Measurements from ENCODE around the gene KLRC4.
"Not testable (repeated sequence)": the region's sequence is repeated elsewhere in the genome, so short reads cannot be mapped to it uniquely, and the experiment has no call there.

Gene KLRC4, protein sequence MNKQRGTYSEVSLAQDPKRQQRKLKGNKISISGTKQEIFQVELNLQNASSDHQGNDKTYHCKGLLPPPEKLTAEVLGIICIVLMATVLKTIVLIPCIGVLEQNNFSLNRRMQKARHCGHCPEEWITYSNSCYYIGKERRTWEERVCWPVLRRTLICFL

DNA sequence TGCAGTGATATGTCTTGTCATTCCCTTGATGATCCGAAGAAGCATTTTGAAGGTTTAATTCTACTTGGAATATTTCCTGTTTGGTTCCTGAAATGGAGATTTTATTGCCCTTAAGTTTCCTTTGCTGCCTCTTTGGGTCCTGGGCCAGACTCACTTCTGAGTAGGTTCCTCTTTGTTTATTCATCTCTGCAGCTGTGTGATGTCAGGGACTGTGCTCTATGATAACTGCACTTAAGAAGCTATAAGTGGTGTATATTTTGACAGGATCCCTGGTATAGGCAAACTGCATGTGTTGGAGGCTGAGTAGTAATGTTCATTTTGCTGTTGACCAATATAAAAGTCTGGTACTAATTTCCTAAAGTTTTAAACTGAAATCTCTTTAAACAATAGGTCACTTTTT is at the start of gene KLRC4:
TSS of gene KLRC4 (minus strand) at position 366 of the 400 bp plus-strand sequence. CDS start at position 184, 182 bp downstream.
- peak; percentile 35 to 44 for DNase-seq

DNA sequence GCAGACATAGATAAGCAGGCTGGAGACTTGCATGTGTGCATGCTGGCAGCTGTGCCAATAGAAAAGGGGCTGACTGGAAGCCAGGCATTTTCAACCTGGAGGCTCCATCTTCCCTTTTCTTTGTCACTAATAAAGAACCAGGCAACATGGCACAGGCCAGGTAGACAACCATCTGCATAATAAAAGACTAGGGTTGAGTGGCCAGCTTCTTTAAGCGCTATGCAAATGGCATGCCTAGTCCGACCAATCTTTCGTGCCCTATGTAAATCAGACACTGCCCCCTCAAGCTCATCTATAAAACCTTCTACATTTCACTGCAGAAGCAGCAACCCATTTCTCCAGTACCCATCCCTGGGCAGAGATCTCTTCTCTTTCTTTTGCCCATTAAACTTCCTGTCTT is 48.2 kb upstream of the KLRC4 start:
- DNase-seq: no peak

DNA sequence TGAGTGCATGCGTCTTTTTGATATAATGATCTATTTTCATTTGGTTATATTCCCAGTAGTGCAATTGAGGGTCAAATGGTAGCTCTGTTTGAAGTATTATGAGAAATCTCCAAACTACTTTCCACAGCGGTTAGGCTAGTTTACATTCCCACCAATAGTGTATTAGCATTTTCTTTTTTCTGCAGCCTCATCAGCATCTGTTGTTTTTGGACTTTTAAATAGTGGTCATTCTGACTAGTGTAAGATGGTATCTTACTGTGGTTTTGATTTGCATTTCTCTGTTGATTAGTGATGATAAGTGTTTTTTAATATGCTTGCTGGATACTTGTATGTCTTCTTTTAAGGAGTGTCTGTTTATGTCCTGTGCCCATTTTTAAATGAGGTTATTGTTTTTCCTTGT is 47.3 kb upstream of the KLRC4 start:
- no peak for DNase-seq

DNA sequence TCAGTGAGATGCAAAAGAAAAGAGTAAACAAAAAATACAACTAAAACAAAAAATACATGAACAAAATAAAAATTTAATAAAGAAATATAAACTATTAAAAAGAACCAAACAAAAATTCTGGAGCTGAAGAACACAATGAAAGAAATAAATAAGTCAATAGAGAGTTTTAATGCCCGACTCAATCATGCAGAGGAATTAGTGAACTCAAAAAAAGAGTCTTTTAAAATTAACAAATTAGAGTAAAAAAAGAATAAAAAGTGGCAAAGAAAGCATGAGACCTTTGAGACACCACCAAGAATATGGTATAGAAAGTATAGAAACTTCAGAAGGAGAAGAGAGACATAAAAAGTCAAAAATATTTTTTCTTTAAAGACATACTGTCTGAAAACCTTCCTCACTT is 46.2 kb upstream of the KLRC4 start:
- DNase-seq: no peak

DNA sequence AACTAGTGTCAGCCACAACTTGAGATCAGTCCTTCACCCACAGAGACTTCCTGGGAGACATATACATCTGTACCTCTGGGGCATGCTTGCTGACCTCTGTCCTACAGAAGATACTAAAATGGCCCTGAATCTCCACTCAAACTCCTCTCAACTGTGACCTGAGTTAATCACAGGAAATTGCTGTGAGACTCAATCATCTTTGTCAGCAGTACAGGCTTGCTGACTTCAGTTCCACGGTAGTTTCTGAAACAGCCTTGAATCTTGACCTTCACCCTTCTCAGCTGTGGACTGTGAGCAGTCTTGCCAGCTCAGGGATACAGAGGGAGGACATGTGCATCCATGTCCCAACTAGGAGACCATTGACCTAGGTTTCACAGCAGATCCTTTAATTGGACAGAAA is 45.0 kb upstream of the KLRC4 start:
- DNase-seq: no peak

DNA sequence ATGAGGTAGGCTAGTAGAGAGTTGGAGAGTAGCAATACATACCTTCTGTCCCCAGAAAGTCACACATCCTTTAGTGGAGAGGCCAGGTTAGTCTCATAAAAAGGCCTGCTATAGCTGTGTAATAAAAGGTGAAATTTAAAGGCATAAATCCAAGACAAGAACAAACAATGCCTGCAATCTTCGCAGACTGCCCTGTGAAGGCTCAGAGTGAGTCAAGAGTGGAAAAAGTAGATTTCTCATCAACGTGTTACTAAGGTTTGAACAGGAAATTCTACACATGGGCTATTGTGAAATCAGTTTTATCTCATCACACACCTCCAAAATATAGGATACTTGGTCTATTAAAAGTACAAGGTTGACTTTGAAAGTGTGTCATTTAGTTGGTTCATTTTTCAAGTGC is 43.6 kb upstream of the KLRC4 start, which contains the start of gene KLRC1:
TSS of gene KLRC1 (minus strand) at position 222 of the 400 bp plus-strand sequence. CDS start 2,221 bp downstream, outside the sequence.
- DNase-seq: no peak

DNA sequence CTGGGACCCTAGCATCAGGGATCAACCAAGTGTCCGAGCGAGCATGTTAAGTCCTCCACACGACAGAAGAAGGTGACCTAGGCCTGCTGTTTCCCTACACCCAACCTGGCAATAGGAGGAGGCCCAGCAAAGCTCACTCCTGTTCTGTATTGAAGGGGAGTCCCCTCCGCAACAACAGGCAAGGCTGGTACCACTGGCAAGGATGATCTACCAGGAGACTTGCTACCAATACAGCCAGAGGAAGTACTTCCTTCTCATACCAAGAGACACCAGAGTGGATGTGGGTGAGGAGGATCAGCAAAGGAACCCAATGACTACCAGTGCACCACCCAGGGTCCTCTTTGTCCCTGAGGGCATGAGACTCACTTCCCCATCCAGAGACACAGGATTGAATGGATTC is 38.7 kb upstream of the KLRC4 start:
- no peak for DNase-seq

DNA sequence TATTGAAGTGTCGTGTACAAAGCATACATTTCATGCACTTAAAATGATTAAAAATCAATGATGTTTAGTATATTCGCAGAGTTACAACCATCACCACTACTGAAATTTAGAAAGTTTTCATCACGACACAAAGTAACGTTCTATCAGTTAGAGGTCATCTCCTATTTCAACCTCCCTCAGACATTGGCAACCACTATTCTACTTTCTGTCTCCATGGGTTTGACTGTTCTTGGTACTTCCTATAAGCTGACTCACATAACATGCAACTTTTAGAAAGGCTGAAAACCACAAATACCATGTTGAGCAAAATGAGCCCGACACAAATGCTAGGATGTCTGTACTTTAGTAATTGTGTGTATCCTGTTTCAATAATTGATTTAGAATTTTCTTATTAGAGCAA is 36.5 kb upstream of the KLRC4 start:
- not testable (repeated sequence) for DNase-seq

DNA sequence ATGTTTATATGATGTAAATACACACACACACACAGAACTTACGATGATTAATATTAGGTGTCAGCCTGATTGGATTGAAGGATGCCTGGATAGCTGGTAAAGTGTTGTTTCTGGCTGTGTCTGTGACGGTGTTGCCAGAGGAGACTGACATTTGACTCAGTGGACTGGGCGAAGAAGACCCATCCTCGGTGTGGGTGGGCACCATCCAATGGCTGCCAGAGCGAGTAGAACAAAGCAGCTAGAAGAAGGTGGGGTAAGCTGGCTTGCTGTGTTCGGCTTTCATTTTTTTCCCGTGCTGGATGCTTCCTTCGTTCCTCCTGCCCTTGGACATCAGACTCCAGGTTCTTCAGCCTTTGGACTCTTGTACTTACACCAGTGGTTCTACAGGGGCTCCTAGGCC is 31.6 kb upstream of the KLRC4 start:
- DNase-seq: not testable (repeated sequence)

DNA sequence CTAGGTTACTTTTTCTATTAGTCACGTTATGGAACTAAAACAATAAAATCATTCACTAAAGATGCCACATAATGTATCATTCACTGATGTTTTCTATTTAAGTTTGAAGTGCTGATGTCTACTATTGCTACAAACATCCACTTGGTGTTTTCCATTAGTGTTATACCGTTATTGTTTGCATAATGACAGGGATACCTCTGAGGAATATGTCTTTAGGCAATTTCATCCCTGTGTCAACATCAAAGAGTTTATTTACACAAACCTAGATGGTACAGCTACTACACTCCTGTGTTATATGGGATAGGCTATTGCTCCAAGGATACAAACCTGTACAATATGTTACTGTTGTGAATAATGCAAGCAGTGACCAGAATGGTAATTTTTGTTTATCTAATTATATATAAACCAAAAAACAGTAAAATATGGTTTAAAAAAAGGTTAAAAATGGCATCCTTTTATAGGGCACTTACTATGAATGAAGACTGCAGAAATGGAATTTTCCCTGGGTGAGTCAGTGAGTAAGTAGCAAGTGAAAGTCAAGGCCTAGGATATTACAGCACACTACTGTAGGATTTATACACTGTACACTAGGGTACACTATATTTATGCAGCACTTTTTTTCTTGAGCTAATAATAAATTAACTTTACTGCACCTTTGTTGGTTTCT is 30.2 kb upstream of the KLRC4 start:
- DNase-seq: not testable (repeated sequence)

DNA sequence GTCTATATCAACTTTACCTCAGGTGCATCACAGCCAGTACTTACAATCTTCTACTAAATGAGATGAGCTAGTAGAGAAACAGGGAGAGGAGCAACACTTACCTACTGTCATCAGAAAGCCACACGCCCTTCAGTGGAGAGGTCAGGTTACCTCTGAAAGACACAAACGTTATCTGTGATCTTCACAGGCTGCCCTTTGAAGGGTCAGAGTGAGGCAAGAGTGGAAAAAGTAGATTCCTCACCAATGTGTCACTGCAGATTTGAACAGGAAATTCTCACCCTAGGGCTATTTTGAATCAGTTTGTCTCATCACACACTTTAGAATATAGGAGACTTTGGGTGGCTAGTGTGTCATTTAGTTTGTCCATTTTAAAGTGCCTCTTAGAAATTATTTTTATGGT is 28.0 kb upstream of the KLRC4 start:
- DNase-seq: not testable (repeated sequence)

DNA sequence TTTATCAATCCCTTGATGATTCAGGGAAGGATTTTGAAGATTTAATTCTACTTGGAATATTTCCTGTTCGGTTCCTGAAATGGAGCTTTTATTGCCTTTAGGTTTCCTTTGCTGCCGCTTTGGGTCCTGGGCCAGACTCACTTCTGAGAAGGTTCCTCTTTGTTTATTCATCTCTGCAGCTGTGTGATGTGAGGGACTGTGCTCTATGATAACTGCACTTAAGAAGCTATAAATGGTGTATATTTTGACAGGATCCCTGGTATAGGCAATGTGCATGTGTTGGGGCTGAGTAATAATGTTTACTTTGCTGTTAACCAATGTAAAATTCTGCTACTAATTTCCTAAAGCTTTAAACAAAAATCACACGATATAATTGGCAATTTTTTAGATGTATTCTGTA is 26.3 kb upstream of the KLRC4 start, which contains the start of gene KLRC2:
TSS of gene KLRC2 (minus strand) at position 195 of the 400 bp plus-strand sequence. CDS start at position 171, 24 bp downstream.
- DNase-seq: not testable (repeated sequence)

DNA sequence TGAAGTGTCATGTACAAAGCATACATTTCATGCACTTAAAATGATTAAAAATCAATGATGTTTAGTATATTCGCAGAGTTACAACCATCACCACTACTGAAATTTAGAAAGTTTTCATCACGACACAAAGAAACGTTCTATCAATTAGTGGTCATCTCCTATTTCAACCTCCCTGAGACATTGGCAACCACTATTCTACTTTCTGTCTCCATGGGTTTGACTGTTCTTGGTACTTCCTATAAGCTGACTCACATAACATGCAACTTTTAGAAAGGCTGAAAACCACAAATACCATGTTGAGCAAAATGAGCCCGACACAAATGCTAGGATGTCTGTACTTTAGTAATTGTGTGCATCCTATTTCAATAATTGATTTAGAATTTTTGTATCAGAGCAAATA is 21.1 kb upstream of the KLRC4 start:
- not testable (repeated sequence) for DNase-seq

DNA sequence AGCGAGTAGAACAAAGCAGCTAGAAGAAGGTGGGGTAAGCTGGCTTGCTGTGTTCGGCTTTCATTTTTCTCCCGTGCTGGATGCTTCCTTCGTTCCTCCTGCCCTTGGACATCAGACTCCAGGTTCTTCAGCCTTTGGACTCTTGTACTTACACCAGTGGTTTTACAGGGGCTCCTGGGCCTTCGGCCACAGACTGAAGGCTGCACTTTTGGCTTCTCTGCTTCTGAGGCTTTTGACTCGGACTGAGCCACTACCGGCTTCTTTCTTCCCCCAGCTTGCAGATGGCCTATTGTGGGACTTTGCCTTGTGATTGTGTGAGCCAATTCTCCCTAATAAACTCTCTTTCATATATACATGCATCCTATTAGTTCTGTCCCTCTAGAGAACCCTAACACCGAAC is 16.4 kb upstream of the KLRC4 start:
- DNase-seq: not testable (repeated sequence)

DNA sequence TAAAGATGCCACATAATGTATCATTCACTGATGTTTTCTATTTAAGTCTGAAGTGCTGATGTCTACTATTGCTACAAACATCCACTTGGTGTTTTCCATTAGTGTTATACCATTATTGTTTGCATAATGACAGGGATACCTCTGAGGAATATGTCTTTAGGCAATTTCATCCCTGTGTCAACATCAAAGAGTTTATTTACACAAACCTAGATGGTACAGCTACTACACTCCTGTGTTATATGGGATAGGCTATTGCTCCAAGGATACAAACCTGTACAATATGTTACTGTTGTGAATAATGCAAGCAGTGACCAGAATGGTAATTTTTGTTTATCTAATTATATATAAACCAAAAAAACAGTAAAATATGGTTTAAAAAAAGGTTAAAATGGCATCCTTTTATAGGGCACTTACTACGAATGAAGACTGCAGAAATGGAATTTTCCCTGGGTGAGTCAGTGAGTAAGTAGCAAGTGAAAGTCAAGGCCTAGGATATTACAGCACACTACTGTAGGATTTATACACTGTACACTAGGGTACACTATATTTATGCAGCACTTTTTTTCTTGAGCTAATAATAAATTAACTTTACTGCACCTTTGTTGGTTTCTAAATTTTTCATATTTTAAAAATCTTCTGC is 14.8 kb upstream of the KLRC4 start:
- not testable (repeated sequence) for DNase-seq

DNA sequence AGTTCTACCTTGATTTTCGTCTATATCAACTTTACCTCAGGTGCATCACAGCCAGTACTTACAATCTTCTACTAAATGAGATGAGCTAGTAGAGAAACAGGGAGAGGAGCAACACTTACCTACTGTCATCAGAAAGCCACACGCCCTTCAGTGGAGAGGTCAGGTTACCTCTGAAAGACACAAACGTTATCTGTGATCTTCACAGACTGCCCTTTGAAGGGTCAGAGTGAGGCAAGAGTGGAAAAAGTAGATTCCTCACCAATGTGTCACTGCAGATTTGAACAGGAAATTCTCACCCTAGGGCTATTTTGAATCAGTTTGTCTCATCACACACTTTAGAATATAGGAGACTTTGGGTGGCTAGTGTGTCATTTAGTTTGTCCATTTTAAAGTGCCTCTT is 12.6 kb upstream of the KLRC4 start:
- DNase-seq: not testable (repeated sequence)

DNA sequence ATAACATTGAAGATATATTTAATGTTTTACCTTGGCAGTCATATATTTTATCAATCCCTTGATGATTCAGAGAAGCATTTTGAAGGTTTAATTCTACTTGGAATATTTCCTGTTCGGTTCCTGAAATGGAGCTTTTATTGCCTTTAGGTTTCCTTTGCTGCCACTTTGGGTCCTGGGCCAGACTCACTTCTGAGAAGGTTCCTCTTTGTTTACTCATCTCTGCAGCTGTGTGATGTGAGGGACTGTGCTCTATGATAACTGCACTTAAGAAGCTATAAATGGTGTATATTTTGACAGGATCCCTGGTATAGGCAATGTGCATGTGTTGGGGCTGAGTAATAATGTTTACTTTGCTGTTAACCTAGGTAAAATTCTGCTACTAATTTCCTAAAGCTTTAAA is 10.8 kb upstream of the KLRC4 start, which contains the start of gene KLRC3:
TSS of gene KLRC3 (minus strand) at position 262 of the 400 bp plus-strand sequence. CDS start at position 217, 45 bp downstream.
- DNase-seq: not testable (repeated sequence)

DNA sequence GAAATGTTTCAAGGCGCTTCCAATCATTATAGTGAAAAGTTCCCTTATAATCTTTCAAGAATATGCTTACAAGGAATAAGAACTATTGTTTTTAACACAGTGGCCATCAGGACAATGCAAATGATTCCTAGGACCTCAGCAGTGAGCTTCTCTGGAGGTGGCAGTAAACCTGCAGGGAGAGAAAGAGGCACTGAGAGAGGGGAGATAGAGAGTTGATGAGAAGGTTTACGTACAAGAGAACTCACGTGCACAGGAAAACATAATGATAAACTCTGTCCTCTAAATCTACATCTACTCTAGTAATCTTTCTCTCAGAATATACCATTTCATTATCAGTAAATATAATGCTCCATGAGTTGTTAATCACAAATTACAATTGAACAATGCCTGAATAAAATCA is 715 bp downstream of the KLRC4 start:
- no peak for DNase-seq

DNA sequence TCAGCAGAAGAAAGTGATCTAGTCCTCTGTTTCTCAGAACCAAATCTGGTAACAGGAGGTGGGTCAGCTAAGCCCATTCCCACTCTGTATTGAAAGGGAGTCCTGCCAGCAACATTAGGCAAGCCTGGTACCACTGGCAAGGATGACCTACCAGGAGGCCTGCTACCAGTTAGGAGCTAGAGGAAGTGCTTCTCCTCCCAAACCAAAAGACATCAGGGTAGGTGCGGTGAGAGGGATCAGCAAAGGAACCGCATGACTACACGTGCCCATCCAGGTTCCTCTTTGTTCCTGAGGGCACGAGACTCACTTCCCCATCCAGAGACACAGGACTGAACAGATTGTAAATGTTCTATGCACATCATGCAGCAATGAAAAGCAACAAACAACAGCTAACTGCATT is 2.8 kb downstream of the KLRC4 start:
- peak; percentile 85 to 87 for DNase-seq

DNA sequence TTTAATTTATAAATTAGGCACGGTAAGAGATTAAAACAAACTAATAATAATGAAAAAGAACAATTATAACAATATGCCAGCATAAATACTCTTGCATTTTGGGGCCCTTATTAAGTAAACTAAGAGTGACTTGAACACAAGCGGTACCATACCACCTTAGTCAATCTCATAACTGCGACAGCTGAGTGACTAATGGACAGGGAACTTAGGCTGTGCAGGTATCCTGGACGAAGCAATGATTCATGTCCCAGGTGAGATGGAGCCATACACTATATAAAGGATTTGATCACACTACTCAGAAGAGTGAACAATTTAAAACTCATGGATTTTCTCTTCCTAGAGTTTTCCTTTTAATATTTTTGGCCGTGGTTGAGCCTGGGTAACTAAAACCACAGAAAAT is 4.3 kb downstream of the KLRC4 start:
- DNase-seq: no peak

DNA sequence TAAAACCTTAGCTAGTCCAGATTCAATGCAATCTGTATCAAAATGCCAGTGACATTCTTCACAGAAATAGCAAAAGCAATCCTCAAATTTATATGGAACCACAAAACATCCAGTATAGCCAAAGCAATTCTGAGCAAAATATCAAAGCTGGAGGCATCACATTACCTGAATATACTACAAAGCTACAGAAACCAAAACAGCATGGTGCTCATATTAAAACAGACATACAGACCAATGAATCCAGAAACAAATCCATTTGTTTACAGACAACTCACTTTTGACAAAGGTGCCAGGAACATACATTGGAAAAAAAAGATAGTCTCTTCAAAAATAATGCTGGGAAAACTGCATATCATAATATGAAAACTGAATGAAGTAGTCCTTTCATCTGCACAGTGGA is 4.8 kb downstream of the KLRC4 start:
- DNase-seq: no peak

DNA sequence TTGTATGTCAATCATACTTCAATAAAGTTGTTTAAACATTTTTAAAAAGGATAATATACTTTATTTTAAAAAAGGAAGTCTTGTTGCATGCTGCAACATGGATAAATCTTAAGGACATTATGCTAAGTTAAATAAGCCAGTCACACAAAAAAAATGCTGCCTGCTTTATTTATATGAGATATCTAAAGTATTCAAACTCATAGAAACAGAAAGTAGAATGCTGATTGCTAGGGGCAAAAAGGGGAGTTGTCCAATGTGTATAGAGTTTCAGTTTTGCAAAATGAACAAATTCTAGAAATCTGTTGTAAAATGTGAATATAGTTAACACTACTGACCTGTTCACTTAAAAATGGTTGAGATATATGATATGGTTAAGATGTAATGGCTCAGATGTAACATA is 8.7 kb downstream of the KLRC4 start:
- no peak for DNase-seq

DNA sequence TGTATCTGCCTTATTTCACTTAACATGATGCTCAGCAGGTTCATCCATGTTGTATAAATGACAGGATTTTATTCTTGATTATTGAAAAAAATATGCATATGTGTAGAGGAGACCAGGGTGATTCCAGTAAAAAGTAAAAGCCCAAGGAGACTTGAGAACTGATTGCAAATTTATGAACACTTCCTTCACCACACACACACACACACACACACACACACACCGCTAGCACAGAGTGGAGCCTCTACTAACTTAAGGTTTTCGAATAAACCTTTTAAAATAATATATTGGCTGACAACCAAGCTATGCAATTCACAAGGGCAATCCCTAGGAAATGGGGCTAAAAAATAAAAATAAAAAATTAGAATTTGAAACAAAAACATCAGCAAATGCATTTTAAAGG is 11.4 kb downstream of the KLRC4 start:
- DNase-seq: no peak

DNA sequence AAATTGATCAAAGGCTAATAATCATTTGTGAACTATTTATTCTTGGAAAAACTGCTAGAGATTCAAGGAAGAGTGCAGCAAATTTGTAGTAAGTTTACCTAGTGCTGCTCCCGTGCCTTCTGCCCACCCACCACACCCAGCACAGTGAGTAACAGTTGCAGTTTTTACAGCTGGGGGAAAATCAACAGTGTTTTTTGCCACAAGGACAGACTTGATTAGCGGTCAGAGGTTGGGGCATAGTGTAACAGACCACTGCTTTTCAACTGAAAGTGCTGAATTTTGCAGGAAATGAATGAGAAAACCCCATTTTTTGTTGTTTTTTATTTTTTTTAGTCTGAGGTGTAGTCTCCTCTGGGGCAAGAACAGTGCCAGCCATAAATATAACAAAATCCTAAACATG is 12.3 kb downstream of the KLRC4 start:
- DNase-seq: no peak

Measured in AML-193 (cell line).